NCI-H69 (cell line): Measurements from ENCODE around the gene NDUFS8.

ENCODE experiments used
- DNase-seq: peaks from one replicate; lab custom pipeline; 2025; lab: John Stamatoyannopoulos, UW

The NDUFS8 gene

DNA sequence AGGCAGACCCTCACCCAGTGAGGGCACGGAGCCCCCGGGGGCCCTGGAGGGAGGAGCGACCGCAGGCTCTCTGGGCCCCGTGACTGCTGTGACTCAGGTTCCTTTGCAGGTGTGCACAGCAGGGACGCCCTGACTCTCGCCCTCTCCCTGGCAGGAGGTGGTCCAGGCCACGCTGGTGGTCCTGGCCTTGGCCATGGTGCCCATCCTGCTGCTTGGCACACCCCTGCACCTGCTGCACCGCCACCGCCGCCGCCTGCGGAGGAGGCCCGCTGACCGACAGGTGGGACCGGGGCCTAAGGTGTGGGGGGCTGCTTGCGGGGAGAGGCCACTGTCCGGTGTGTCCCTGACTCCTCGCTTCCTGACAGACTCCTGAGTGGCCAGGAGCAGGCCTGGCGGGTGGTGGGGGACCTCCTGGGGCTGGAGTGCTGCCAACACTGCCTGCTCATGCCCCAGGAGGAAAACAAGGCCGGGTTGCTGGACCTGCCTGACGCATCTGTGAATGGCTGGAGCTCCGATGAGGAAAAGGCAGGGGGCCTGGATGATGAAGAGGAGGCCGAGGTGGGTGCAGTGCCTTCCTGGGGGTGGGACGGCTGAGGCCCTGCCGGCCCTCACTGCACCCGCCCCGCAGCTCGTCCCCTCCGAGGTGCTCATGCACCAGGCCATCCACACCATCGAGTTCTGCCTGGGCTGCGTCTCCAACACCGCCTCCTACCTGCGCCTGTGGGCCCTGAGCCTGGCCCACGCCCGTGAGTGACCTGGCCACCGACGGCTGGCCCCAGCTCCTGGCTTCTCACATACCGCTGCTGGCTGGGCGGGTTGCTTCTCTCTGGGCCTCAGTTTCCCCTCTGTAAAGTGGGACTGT, 19.3 kb downstream of the NDUFS8 start:
- DNase-seq: no peak

DNA sequence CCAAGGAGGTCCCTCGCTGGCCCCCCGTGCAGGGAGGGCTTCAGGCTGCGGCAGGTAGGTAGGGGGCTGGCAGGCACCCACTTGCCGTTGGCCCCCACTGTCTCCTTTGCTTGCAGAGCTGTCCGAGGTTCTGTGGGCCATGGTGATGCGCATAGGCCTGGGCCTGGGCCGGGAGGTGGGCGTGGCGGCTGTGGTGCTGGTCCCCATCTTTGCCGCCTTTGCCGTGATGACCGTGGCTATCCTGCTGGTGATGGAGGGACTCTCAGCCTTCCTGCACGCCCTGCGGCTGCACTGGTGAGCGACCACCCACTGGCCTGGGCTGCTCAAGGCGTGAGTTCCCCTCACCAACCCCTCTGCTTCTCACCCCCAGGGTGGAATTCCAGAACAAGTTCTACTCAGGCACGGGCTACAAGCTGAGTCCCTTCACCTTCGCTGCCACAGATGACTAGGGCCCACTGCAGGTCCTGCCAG, 19.9 kb downstream of the NDUFS8 start:
- no peak for DNase-seq

DNA sequence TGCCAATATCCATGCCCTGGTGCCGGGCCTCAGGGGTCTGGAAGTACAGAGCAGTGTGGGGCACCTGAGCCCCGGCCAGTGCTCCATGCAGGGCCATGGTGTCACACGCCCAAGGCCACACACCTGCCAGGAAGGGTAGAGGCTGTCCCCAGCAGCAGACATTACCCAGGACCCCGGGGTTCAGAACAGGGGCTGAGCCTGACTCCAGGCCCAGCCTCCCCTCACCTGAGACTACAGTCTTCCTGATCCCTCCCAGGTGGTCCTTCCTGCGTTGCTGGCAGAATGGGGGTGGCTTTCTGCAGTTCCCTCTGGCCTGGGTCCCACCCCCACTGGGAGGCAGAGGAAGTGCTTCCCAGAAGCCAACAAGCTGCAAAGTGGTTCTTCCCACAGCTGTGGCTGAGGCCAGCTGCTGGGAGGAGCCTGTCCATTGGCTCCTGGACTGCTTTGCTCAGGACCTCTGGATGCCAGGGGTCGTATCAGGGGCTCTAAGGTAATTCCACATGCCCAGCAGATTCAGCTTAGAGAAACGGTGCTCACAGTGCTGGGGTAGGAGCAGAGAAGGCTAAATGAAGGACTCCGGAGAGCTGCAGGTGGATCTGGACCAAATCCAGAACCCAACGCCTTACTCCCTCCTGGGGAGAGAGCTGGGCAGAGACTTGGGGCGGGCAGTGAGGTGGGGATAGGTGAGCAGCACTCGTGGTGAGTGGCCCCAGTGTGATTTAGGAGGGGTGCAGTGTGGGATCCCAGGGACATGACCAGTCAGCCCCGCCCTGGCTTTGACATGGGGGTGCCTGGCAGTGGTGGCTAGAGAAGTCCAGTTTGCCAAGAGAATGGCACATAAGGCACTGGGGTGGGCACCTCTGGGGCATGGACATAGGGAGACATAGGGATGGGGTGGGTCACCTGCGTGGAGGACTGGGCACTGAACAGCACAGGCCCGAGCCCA, 21.0 kb downstream of the NDUFS8 start:
- DNase-seq: peak; percentile 63

DNA sequence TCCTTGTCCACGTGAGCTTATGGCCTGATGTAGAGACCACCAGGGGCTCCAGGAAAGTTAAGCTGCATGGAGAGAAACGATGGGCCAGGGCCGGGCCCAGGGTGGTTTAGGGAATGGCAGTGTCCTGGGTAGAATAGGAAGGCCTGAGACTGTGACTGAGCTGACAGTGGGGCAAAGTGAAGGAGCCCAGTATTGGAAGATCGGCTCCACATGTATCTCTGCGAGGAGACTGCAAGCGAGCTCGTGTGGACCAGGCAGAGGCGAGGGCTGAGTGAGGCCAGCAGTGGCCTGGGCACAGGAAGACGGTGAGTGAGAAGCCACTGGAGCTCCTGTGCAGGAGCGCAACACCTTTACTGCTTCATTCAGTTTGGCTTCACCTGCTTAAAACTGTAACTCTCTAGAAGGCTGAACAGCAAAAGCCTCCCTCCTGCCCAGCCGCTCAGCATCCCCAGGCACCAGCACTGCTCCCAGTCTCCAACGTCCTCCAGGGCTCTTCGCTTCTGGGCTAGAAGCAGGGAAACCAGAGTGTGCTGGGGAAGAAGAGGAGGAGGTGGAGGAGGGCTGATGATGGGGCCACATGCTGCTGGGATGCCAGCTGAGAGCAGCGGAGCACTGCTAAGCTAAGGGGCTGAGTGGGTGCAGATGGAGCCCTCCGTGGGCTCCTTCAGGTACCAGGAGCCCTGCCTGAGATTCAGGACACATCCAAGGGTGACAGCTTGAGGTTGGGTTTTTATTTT, 21.8 kb downstream of the NDUFS8 start:
- DNase-seq: no peak

DNA sequence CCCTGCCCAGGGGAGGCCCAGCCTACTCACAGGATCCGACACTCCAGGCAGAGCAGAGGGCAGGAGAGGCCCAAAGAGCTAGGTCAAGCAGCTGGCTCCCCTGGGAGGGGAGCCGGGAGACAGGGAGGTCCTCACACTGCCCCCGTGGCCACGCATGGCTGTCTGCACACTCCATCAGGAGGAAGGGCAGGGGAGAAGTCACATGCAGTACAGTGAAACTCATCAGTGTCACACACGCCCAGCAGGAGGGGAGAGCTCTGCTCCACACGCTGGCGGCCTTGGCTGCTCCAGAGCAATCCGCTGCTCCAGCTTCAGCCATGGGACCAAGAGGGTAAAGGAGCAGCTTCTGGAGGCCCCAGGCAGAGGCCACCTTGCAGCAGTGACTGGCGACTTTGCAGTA, 22.6 kb downstream of the NDUFS8 start:
- no peak for DNase-seq

DNA sequence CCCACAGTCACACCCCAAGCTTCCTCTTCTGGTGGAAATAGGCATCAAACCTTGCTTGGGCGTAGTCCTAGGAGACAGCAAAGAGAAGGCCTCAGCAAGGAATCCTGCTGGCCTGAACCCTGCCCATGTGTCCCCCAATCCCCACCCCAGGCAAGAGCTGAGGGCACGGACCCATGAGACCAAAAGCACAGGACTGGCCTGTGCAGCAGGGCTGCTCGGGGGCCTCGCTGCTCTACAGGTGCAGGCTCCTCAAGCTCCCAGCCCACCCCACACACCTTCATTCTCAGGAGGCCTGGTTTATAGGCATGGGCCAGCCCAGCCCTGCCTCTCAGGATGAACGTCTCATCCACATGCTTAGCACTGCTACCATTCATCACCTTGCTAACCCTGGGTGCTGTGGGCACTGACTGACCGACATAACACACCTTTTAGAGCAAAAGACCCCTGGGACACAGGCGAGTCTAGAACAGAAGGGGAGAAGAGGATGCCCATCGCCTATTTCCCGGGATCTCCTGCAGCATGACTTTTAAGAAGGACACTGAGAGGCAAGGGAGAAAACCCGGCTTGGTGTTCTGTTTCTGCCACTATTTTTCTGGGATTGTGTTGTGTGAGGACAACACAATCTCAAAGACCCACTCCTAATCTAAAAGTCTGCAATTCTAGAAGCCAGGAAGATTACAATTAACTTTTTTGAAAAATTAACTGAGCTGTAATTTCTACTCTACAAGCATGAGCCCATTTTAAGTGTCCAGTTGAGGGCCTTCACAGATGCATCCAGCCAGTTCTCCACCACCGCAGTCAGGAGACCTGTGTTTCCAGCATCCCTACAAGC, 23.7 kb downstream of the NDUFS8 start:
- no peak for DNase-seq

DNA sequence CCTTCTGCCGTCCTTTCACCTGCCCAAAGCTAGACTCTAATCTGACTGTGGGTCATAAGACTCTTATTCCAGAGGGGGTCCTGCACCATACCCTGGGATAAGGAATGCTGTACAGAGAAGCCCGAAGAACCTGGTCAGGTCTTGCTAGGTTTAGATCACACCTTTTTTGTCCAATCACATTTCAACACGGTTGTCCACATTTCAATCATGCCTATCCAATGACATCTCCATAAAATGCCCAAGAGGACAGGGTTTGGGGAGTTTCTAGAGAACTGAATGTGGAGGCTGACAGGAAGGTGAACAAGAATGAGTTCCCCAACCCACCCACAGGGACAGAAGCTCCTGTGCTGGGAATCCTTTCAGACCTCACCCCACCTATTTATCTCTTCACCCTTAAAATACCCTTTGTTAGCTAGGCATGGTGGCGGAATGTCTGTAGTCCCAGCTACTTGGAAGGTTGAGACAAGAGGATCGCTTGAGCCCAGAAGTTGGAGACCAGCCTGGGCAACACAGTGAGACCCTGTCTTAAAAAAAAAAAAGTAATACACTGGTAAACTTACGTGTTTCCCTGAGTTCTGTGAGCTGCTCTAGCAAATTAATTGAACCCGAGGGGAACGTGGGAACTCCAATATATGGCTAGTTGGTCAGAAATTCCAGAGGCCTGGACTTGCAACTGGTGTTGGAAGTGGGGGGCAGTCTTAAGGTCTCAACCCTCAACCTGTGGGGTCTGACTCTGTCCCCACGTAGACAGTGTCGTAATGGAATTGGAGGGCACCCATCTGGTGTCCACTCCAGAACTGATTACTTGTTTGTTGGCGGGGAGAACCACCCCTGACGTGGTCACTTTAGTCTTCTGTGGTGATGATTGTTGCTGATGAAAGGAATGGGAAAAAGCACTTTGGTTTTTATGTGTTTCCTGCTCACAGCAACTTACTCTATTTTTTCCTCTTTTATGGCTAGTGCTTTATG, 26.1 kb downstream of the NDUFS8 start:
- no peak for DNase-seq

DNA sequence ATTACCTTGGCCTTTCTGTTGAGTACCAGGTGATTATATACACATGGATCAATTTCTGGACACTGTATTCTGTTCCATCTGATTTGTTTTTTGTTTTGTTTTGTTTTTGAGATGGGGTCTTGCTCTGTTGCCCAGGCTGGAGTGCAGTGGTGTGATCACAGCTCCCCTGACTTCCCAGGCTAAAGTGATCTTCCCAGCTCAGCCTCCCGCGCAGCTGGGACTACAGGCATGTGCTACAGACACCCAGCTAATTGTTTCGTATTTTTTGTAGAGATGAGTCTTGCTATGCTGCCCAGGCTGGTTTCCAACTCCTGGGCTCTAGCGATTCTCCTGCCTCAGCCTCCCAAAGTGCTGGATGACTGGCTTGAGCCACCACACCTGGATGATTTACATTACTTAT, 27.3 kb downstream of the NDUFS8 start:
- no peak for DNase-seq

DNA sequence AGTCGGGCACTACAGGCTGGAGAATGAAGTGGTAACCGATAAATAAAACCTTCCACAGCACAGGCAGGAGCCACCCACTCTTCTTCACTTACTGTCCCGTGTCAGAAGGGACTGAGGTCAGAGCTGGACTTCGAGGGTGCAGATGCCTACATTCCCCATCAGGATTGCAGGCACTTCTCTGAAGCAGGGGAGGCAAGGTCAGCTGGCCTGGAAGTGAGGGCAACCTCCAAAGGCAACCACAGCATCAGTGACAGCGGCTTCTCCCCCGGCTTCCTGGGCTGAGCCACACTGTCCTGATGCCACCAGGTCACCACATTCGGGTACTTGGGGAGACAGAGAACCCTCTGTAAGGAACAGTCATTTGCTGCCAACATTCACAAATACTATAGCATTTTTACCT, 31.0 kb downstream of the NDUFS8 start:
- no peak for DNase-seq

DNA sequence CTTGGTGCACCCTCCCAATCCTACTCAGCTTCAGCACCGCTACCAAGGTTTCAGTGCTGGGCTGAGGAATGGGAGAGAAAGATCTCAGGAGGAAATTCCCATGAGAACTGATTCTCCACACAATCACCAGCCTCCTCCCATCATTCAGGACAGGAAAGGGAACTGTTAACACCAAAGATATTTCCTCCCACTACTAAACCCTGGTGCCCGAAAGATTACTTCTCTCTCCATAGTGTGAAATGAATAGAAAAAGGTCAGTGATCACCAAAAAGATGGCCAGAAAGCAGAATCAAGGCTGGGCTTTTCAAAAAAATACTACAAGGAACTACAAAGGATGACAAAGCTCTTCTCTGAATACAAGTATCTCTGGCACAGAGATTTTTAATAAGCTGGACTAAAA, 34.4 kb downstream of the NDUFS8 start:
- no peak for DNase-seq

DNA sequence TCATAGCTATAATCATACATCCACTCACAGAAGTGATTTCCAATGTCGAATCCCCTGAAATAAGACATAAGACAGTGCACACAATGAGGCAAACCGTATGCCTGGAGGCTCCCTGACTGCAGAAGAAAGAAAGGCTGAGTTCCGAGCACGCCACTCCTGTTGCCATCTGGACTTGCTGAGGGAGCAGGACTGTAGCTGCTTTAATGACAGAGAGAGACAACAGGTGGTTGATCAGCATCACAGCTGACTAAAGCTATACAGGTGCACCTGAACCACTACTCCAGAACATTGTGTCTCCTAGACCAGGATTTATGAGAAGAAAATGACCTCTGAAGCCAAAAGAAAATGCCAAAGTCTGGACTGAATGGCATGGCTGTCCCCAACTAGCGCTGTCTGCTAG, 35.4 kb downstream of the NDUFS8 start:
- DNase-seq: no peak

DNA sequence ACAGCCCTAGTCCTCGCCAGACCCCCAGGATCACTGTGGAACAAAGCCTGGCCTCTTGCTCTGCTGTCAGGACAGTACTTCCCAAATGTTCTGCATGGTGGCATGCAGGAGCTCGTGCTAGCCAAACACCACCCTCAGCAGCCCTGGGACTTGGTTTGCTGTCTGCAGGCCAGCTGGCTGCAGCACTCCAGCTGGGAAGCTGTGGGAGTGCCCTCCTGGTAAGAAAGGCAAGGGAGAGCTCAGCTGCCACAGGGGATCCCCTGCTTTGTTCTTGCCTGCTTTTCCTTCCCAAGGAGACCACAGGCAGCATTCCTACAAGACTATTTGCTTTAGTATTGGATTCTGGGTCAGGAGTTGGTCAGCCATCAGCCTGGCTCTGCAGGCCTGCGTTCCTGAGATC, 36.3 kb downstream of the NDUFS8 start:
- no peak for DNase-seq

DNA sequence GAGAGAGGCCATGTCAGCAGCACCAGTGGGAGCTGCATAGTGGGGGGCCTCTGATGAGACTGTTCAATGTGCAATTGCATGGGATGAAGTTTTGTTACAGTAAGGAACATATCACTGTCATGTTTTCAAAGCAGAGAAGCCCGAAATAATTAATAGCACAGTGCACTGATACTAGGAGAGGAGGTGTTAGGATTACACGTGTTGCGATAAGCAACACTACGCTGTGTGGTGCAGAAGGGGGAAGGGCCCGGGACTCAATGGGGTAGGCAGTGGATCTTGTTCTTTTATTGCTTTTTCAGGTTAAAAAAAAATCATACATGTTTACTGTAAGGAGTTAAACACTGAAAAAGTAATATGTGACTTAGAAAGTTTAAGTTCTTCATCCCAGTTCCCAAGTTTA, 37.5 kb downstream of the NDUFS8 start:
- DNase-seq: no peak

DNA sequence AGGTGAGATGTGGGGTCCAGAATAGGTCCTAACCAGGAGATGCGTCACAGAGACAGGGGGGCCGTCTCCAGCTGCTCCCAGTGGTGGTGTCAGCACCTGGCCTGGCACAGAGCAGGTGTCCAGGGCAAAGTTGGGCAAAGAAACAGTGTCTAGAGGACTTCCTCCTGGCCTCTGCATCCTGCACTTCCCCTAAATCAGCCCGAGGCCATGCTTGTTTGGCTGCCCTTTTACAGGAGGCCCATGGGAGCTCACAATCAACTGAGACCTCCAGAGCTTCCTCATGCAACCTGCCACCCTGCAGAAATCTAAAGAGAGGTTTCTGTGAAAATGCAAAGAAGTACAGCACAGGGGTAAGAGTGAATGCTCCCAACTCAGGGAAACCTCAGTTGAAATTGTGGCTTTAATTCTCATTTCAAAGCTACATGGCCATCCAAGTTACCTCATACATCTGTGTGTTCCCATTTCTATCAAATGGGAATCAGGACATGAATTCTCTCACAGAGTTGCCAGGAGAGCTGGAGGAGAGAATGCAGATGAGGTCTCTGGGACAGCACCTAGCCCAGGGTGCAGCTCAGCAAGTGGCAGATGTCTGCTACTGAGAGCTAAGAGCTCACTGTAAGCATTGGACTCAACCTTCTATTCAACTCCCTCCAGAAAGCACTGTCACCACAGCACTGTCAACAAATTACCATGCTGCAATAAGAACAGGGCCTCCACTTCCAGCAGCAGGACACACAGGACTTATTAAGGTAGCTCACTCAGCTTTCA, 41.0 kb downstream of the NDUFS8 start:
- DNase-seq: no peak

DNA sequence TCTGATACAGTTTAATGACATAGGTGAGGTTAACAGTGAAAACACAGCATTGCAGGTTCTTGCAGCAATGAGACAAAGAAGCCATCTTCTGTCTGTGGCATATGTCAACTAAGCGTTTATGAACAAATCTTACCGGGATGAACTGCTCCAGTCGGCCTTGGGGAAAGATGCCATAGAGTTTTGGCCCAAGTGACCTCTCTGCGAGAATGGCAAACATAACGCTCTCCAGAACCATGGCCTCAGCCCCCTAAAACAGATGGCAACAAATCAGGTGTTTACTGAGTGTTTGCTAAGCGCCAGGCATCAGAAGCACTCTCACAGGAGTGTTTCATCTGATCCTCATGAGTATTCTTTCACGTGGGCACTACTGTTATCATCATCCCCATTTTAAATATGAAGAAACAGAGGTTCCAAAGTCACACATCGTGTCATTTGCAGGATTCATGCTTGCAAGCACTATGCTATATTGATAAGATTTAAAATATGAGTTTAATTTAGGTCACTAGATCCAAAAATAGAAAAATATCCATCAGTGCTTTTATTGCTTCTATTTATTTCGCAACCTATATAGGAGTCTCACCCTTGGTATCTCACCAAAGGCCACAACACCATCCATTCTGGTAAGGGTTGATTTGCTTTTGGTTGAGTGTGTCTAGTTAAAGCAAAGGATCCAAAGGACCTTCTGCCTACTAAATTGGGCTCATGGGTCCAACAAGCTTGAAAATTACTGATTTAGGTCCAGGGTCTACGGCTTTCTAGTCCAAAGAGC, 44.3 kb downstream of the NDUFS8 start:
- DNase-seq: no peak

DNA sequence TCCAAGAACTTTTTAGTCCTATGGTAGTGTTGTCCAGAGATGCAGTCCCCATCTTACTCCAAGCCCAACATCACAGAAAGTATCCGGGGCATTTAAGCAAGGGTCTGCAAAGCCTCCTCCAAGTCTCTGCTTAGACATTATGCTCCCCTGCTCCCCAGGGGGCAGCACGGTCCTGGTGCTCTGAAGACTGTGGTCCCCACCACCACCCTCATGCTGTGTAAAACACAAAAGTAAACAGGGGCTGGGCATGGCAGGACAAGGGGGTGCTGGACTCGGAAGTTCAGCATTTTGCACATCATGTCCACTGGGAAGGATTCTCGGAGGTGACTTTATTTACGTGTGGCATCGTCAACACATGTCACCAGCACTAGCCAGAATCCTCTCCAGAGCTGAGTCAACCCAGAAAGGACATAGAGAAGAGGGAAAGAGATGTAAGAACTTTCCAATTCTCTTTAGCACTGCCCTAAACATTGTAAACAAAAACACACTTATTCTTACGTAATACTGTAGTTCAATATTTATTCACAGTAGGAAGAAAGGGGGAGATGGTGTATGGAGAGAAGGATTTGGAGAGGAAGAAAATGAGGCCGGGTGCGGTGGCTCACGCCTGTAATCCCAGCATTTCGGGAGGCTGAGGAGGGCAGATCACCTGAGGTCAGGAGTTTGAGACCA, 46.0 kb downstream of the NDUFS8 start:
- DNase-seq: no peak

DNA sequence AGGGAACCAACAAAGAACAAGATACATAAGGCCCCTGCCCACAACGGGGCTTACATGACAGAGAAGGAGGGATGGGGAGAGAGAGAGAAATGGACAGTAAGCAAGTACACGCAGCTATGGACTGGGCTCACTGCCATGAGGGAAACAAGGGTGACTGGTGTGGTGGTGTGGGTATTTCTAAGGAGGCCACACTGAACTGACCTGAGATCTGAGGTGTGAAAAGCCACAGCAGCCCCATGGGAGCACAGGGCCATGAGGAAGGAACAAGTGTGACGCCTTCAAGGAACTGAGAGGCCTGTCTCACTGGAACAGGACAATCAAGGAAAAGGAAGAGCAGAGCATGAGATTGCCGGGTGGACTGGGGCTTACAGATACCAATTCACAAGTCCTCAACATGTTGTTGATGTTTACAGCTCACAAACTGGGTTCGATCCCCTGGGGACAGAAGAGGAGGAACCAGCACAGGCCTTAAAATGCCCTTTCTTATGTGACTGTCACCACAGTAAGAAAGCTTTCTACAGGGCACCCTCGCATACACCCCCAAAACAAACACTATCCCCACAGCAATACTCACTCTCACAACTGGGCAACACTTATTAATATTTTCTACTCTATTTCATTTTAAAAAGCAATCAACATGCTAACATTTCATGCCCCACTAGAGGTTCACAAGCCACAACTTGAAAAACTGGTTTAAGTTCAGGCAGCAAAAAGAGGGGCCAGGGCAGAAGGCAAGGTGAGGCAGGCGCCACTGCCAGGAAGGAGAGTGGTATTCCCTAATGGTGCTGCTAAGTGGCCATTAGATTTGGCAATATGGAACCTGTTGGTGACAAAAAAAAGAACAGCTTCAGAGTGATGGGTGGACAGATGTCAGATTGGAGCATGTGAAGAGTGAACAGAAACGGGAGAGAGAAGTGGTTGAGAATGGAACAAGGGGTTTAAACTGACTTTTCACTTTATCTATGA, 47.4 kb downstream of the NDUFS8 start:
- DNase-seq: no peak
